Thyroid gland (tissue), 4 donors: ENCODE data around the gene FGF6.

Experiments used
- POLR2A ChIP-seq, 2 donors: fragments of 450-650 bp; IDR thresholded peaks; one replicate each; pipeline ENCODE4 v1.6.1; 2017; ENCODE audit warnings: antibody characterized with exemption in 2 of 2, mild to moderate bottlenecking in 2 of 2, moderate library complexity in 1 of 2
- TF ChIP-seq, protein P1 (sequence below), 6 experiments: fragments of 200-600 bp in 3 of 6; fragments of 450-650 bp in 3 of 6; sonication (generic) in 3 of 6; IDR thresholded peaks; one replicate each; pipeline ENCODE4 v1.5.1; 2016 to 2019; ENCODE audit warnings: antibody characterized with exemption in 6 of 6, mild to moderate bottlenecking in 2 of 6, inconsistent platforms in 1 of 6, moderate library complexity in 1 of 6

GRCh38 chr12:4412056-4412455 lies 33.6 kb downstream of the FGF6 start:
- no peak for TF ChIP-seq POLR2A (IDR thresholded peaks at IDR 0.05)
- TF ChIP-seq, protein P1, sequence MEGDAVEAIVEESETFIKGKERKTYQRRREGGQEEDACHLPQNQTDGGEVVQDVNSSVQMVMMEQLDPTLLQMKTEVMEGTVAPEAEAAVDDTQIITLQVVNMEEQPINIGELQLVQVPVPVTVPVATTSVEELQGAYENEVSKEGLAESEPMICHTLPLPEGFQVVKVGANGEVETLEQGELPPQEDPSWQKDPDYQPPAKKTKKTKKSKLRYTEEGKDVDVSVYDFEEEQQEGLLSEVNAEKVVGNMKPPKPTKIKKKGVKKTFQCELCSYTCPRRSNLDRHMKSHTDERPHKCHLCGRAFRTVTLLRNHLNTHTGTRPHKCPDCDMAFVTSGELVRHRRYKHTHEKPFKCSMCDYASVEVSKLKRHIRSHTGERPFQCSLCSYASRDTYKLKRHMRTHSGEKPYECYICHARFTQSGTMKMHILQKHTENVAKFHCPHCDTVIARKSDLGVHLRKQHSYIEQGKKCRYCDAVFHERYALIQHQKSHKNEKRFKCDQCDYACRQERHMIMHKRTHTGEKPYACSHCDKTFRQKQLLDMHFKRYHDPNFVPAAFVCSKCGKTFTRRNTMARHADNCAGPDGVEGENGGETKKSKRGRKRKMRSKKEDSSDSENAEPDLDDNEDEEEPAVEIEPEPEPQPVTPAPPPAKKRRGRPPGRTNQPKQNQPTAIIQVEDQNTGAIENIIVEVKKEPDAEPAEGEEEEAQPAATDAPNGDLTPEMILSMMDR (IDR thresholded peaks at IDR 0.05) = no peak
